RWPE2 (cell line): Measurements from ENCODE around the gene PNLIPRP1.

ENCODE experiments used
- ATAC-seq: fragments of 200-7000 bp; cut with Tn5 transposase; 3 replicates; pipeline ENCODE4 v1.9.1; 2021; ENCODE audit warnings: low read depth
- DNase-seq: peaks from one replicate; pipeline ENCODE4 v3.0.0-alpha.2; 2020; ENCODE audit warnings: low spot score
- H3K27ac ChIP-seq: fragments of 450-650 bp; 2 replicates; pipeline ENCODE4 v1.5.1; 2017; ENCODE audit warnings: mild to moderate bottlenecking; ENCODE audit not compliant: poor library complexity, severe bottlenecking
- H3K27me3 ChIP-seq: fragments of 250-450 bp; sonication (Bioruptor Pico); 2 replicates; pipeline ENCODE4 v1.5.1; 2021; ENCODE audit warnings: mild to moderate bottlenecking, moderate library complexity; ENCODE audit not compliant: insufficient read depth, poor library complexity, severe bottlenecking
- H3K36me3 ChIP-seq: fragments of 250-450 bp; sonication (Bioruptor Pico); 2 replicates; pipeline ENCODE4 v1.5.1; 2020; ENCODE audit warnings: low read depth, mild to moderate bottlenecking, moderate library complexity
- H3K4me1 ChIP-seq: fragments of 250-450 bp; sonication (Bioruptor Pico); 2 replicates; pipeline ENCODE4 v1.5.1; 2021; ENCODE audit warnings: mild to moderate bottlenecking, moderate library complexity; ENCODE audit not compliant: insufficient read depth, poor library complexity, severe bottlenecking
- H3K4me3 ChIP-seq: fragments of 250-450 bp; sonication (Bioruptor Pico); 2 replicates; pipeline ENCODE4 v1.5.1; 2021; ENCODE audit warnings: mild to moderate bottlenecking, moderate library complexity; ENCODE audit not compliant: severe bottlenecking
- H3K9me3 ChIP-seq: fragments of 250-450 bp; sonication (Bioruptor Pico); 2 replicates; pipeline ENCODE4 v1.5.1; 2021; ENCODE audit warnings: mild to moderate bottlenecking, moderate library complexity; ENCODE audit not compliant: severe bottlenecking
- CTCF ChIP-seq: fragments of 450-650 bp; IDR thresholded peaks from one replicate; pipeline ENCODE4 v1.5.1; 2017; ENCODE audit warnings: mild to moderate bottlenecking, moderate library complexity; ENCODE audit not compliant: poor library complexity, severe bottlenecking

The PNLIPRP1 gene

GRCh38 chr10:116548301-116548700 lies 42.5 kb upstream of the PNLIPRP1 start:
- DNase-seq: no peak

GRCh38 chr10:116553378-116553980 lies 37.3 kb upstream of the PNLIPRP1 start:
- no peak for TF ChIP-seq CTCF
- DNase-seq (no peak), ATAC-seq (peak; percentile 77)
- no peaks in the 10 kb centered on the region for H3K9me3 ChIP-seq
- H3K4me1 ChIP-seq: no peaks in the 10 kb centered on the region
- no peaks in the 10 kb centered on the region for H3K27me3 ChIP-seq
- no peaks in the 10 kb centered on the region for H3K36me3 ChIP-seq
- H3K4me3 ChIP-seq: no peak overlapping the region
- H3K27ac ChIP-seq: no peak overlapping the region

More at GRCh38 chr10:116548301-116548700, 42.5 kb upstream of the PNLIPRP1 start:
- no peak for ATAC-seq
- H3K9me3 ChIP-seq: no peaks in the 10 kb centered on the region
- no peak overlapping the region for H3K27ac ChIP-seq
- H3K27me3 ChIP-seq: no peaks in the 10 kb centered on the region
- no peaks in the 10 kb centered on the region for H3K36me3 ChIP-seq
- no peak for TF ChIP-seq CTCF
- no peaks in the 10 kb centered on the region for H3K4me1 ChIP-seq
- H3K4me3 ChIP-seq: no peak overlapping the region

DNA sequence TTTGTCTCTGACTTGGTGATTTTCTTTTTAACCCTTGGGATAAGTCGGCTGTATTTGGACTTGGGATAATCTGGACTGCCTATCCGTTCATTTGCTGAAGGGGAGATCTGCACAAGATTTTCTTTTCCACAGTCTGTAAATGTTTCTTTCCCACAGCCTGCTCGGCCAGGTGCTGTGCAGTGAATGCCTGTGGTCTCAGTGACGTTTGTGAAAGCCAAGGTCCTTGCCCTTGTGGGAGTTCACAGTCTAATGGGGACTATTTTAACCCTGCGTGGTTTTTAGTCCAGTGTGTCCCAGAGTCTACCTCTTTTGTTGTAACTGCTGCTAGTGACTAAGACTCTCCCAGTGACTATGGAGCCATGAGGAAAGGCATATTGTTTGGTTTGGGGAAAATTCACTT lies 36.1 kb upstream of the PNLIPRP1 start:
- TF ChIP-seq CTCF: no peak
- Histone ChIP-seq H3K27me3 (no peaks in the 10 kb centered on the region), H3K4me3 (no peak overlapping the region), H3K27ac (no peak overlapping the region), H3K36me3 (no peaks in the 10 kb centered on the region), H3K9me3 (no peaks in the 10 kb centered on the region), H3K4me1 (no peaks in the 10 kb centered on the region)
- no peak for DNase-seq
- no peak for ATAC-seq

GRCh38 chr10:116555880-116556279 lies 34.9 kb upstream of the PNLIPRP1 start:
- H3K4me1 ChIP-seq: no peaks in the 10 kb centered on the region
- no peaks in the 10 kb centered on the region for H3K27me3 ChIP-seq
- no peaks in the 10 kb centered on the region for H3K36me3 ChIP-seq
- no peak for ATAC-seq
- no peak overlapping the region for H3K4me3 ChIP-seq
- H3K27ac ChIP-seq: no peak overlapping the region
- TF ChIP-seq CTCF: no peak
- no peaks in the 10 kb centered on the region for H3K9me3 ChIP-seq
- DNase-seq: no peak

DNA sequence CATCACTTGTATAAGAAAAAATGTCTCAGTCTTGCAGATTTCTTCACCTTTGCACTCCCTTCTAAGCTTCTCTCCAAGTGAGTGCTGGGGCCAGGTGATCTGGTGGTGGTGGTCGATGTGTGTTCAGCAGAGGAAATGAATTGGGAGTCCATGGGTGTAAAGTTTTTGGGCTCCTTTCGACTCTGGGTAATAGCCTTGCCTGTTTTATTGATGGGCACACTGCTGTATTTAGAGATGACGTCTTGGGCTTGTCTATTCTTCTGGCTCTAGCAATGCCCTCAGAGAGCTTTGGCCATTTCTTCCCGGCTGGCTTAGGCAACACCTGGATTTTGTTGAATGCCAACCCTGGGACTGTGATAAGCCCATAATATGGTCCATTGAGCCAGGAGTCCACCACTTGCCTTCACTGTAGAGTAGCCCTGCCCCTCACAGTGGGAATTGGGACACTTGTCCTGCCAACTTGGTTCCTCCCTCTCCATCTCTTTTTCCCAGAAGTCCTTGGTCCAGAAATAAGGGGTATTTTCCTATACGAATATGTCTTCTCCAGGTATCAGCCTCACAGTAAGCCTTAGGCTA lies 33.4 kb upstream of the PNLIPRP1 start:
- no peak overlapping the region for H3K4me3 ChIP-seq
- no peaks in the 10 kb centered on the region for H3K9me3 ChIP-seq
- no peak overlapping the region for H3K27ac ChIP-seq
- no peak for TF ChIP-seq CTCF
- no peaks in the 10 kb centered on the region for H3K36me3 ChIP-seq
- no peak for ATAC-seq
- DNase-seq: no peak
- H3K4me1 ChIP-seq: no peaks in the 10 kb centered on the region
- no peaks in the 10 kb centered on the region for H3K27me3 ChIP-seq
